Skeletal muscle tissue (tissue), 4 donors: Measurements from ENCODE around the gene ANGEL1. TPM values are rescaled to one million over a fixed set of nuclear protein-coding genes. Genes with fewer than 3 reads are reported as not detected.

Experiments used
- H3K27ac ChIP-seq: one replicate; pipeline ENCODE4 v1.7.0; 2013; ENCODE audit warnings: mild to moderate bottlenecking, low read depth, low read length, inconsistent platforms
- H3K27me3 ChIP-seq, 3 donors: one replicate each; pipeline ENCODE4 v1.7.0; 2013; ENCODE audit warnings: low read length in 3 of 3; ENCODE audit not compliant: control insufficient read depth in 3 of 3, insufficient read depth in 3 of 3
- H3K36me3 ChIP-seq, 3 donors: one replicate each; pipeline ENCODE4 v1.7.0; 2013; ENCODE audit warnings: low read length in 3 of 3; ENCODE audit not compliant: control insufficient read depth in 3 of 3, insufficient read depth in 3 of 3
- H3K4me1 ChIP-seq, 3 donors: one replicate each; pipeline ENCODE4 v1.7.0; 2013; ENCODE audit warnings: low read length in 3 of 3, mild to moderate bottlenecking in 3 of 3; ENCODE audit not compliant: control insufficient read depth in 3 of 3, insufficient read depth in 3 of 3
- H3K4me3 ChIP-seq, 3 donors: one replicate each; pipeline ENCODE4 v1.7.0; 2013; ENCODE audit warnings: low read length in 3 of 3
- H3K9ac ChIP-seq, 3 donors: one replicate each; pipeline ENCODE4 v1.7.0; 2013; ENCODE audit warnings: low read length in 3 of 3, mild to moderate bottlenecking in 3 of 3, moderate library complexity in 2 of 3, low read depth in 1 of 3
- H3K9me3 ChIP-seq, 3 donors: one replicate each; pipeline ENCODE4 v1.7.0; 2013; ENCODE audit warnings: low read length in 3 of 3; ENCODE audit not compliant: control insufficient read depth in 3 of 3
- total RNA-seq: library from RNA; depleted of rRNA; stranded (reverse); fragments of >200 nt; gene quantifications from one replicate; pipeline ENCODE4 v1.2.3, GENCODE V29; 2014
- donor health status: Osteomylitis.

ANGEL1 gene
- total RNA-seq, 1 donor from 2014 or later, result 9.9 TPM

DNA sequence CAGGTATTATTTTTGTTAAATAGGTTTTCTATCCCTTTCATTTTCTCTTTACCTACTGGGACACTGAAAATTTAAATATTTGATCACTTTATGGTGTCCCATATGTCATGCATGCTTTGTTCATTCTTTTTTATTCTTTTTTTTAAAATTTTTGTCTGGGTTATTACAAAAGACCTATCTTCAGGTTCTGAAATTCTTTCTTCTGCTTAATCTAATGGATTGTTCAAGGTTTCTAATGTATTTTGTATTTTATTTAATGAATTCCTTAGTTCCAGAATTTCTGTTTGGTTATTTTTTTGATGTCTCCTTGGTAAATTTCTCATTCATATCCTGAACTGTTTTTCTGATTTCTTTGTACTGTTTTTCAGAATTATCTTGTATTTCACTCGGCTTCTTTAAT lies 71.6 kb downstream of the ANGEL1 start:
- H3K36me3 ChIP-seq, result no peaks in the 10 kb centered on the region
- H3K27me3 ChIP-seq, result no peaks in the 10 kb centered on the region
- peaks cover 0 to 2% (median 0%) of the 10 kb centered on the region in 3 donors for H3K9me3 ChIP-seq
- H3K4me1 ChIP-seq, result no peaks in the 10 kb centered on the region
- H3K9ac ChIP-seq, result no peak overlapping the region
- no peak overlapping the region for H3K27ac ChIP-seq
- H3K4me3 ChIP-seq, result no peak overlapping the region

Other genes starting within 250 kb of the ANGEL1 start
- 24.0 TPM for gene VASH1, start 51.4 kb downstream of the ANGEL1 start, total RNA-seq
- not detected for gene LRRC74A, start 13.5 kb upstream of the ANGEL1 start, total RNA-seq
- gene IRF2BPL, start 215.8 kb upstream of the ANGEL1 start, total RNA-seq, result 20.9 TPM